ENCODE data around the gene TMEM229B. TPM values are rescaled to one million over a fixed set of nuclear protein-coding genes. Genes with fewer than 3 reads are reported as not detected.
"Not testable (repeated sequence)": the region's sequence is repeated elsewhere in the genome, so short reads cannot be mapped to it uniquely, and the experiment has no call there.

TMEM229B gene
- total and polyA plus RNA-seq, 9 donors: 1.2 to 11.9 (median 2.9) TPM

DNA sequence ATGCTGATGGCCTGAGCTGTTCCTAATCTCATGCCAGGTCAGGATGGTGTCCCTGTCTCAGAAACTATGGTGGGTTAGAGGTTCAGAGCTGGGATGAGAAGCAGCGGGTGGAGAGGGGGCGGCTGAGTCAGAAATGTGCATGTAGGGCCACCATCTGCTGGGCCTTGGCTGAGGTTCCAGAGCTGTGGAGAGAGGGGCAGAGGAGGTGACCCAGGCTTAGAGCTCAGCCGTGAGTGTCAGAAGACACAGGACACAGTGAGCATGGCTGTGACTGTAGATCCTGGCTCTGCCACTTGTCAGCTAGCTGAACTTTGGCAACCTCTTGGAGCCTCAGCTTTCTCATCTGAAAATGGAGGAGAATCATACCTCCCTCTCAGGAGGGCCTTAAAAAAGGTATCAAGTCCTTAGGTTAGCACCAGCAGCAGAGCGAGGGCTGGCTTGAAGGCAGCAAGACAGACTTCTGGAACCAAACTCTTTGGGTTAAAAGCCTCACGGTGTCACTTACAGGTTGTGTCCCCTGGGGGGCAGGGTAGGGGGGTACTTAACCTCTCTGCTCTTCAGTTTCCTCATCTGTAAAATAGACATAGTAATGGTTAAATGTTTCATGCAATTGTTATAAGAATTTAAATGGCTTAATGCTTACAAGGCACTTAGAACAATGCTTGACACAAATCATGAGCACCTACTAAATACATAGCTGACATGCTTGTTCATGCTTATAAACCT, 34.8 kb downstream of the TMEM229B start:
- Histone ChIP-seq H3K36me3 (no peaks in the 10 kb centered on the region), H3K27ac (no peak overlapping the region), H3K27me3 (no peaks in the 10 kb centered on the region), H3K9me3 (no peaks in the 10 kb centered on the region), H3K4me3 (no peak overlapping the region), H3K4me1 (ENCODE audit: insufficient read depth) (no peaks in the 10 kb centered on the region)
- intact Hi-C loops (cut with DNase I): loop anchor here in 1 of 4 donors (10.0 kb wide), 1 partner anchor 399 kb away; no protein-coding TSS in a partner anchor
- 77 to 87% (median 82%) methylated on average over 5 of the region's 5 CpGs for WGBS, 3 donors
- DNase-seq: no peak
- TF ChIP-seq, protein P1, sequence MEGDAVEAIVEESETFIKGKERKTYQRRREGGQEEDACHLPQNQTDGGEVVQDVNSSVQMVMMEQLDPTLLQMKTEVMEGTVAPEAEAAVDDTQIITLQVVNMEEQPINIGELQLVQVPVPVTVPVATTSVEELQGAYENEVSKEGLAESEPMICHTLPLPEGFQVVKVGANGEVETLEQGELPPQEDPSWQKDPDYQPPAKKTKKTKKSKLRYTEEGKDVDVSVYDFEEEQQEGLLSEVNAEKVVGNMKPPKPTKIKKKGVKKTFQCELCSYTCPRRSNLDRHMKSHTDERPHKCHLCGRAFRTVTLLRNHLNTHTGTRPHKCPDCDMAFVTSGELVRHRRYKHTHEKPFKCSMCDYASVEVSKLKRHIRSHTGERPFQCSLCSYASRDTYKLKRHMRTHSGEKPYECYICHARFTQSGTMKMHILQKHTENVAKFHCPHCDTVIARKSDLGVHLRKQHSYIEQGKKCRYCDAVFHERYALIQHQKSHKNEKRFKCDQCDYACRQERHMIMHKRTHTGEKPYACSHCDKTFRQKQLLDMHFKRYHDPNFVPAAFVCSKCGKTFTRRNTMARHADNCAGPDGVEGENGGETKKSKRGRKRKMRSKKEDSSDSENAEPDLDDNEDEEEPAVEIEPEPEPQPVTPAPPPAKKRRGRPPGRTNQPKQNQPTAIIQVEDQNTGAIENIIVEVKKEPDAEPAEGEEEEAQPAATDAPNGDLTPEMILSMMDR (IDR thresholded peaks at IDR 0.05): no peak
- no peak for TF ChIP-seq POLR2A (IDR thresholded peaks at IDR 0.05)
- no peak for TF ChIP-seq EP300 (IDR thresholded peaks at IDR 0.05)

DNA sequence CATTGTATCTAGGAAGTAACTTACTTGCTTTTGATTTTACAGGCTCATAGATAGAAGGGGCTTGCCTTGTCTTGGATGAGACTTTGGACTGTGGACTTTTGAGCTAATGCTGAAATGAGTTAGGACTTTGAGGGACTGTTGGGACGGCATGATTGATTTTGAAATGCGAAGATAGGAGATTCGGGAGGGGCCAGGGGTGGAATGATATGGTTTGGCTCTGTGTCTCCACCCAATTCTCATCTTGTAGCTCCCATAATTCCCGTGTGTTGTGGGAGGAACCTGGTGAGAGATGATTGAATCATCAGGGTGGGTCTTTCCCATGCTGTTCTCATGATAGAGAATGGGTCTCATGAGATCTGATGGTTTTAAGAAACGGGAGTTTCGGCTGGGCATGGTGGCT, 36.9 kb downstream of the TMEM229B start:
- not testable (repeated sequence) for H3K4me3 ChIP-seq, DNase-seq
- intact Hi-C loops (cut with DNase I): loop anchor here in 1 of 4 donors (10.0 kb wide), 1 partner anchor 397 kb away; no protein-coding TSS in a partner anchor

DNA sequence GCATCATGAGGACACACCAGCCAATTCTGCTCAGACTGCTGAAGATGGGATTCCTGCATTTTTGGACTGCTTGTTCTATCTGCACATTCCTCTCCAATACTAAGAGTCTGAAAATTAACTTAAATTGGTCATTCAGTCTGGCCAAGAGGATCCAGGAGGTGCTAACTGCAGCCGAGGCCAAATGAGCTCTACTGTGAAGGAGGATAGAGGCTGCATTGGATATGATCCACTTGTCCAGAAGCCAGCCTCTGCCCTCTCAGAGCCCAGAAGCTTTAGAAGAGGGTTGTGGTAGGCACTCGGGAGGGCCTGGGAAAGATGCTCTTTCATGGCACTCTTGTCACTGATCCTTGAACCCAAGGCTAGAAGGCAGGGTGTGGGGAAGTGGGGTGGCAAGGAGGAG, 39.4 kb downstream of the TMEM229B start:
- intact Hi-C loops (cut with DNase I): no loop called here
- no peak overlapping the region for H3K4me3 ChIP-seq
- no peaks in the 10 kb centered on the region for H3K36me3 ChIP-seq
- DNase-seq: no peak
- H3K9me3 ChIP-seq: no peaks in the 10 kb centered on the region
- H3K27me3 ChIP-seq: no peaks in the 10 kb centered on the region
- H3K4me1 ChIP-seq (ENCODE audit: insufficient read depth): no peaks in the 10 kb centered on the region
- no peak for TF ChIP-seq POLR2A (IDR thresholded peaks at IDR 0.05)
- TF ChIP-seq, protein P1 (IDR thresholded peaks at IDR 0.05): no peak
- TF ChIP-seq EP300 (IDR thresholded peaks at IDR 0.05): no peak
- H3K27ac ChIP-seq: no peak overlapping the region
- 34 to 66% (median 50%) methylated on average over 2 of the region's 2 CpGs for WGBS, 3 donors

More for the DNA sequence above, 36.9 kb downstream of the TMEM229B start:
- H3K27ac ChIP-seq; H3K27me3 ChIP-seq; H3K36me3 ChIP-seq; H3K9me3 ChIP-seq; H3K4me1 ChIP-seq (ENCODE audit: insufficient read depth): not testable (repeated sequence)
- WGBS, 3 donors: 82 to 86% (median 86%) methylated on average over 6 of the region's 6 CpGs

DNA sequence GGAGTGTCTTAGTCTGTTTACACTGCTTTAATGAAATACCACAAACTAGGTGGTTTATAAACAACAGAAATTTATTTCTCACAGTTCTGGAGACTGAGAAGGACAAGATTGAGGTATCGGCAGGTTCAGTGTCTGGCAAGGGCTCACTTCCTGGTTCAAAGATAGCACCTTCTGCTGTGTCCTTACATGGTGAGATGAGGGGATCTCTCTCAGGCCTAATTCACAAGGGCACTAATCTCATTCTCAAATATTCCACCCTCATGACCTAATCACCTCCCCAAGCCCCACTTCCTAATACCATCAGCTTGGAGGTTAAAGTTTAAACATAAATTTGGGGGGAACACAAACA, 41.5 kb downstream of the TMEM229B start:
- intact Hi-C loops (cut with DNase I): no loop called here
- Histone ChIP-seq H3K4me3 (no peak overlapping the region), H3K27ac (no peak overlapping the region), H3K36me3 (no peaks in the 10 kb centered on the region), H3K4me1 (ENCODE audit: insufficient read depth) (no peaks in the 10 kb centered on the region), H3K27me3 (no peaks in the 10 kb centered on the region), H3K9me3 (no peaks in the 10 kb centered on the region)
- WGBS, 3 donors: 65 to 91% (median 73%) methylated on average over 1 of the region's 1 CpG
- TF ChIP-seq, protein P1 (IDR thresholded peaks at IDR 0.05): no peak
- TF ChIP-seq EP300 (IDR thresholded peaks at IDR 0.05) (no peak), POLR2A (IDR thresholded peaks at IDR 0.05) (no peak)
- no peak for DNase-seq

DNA sequence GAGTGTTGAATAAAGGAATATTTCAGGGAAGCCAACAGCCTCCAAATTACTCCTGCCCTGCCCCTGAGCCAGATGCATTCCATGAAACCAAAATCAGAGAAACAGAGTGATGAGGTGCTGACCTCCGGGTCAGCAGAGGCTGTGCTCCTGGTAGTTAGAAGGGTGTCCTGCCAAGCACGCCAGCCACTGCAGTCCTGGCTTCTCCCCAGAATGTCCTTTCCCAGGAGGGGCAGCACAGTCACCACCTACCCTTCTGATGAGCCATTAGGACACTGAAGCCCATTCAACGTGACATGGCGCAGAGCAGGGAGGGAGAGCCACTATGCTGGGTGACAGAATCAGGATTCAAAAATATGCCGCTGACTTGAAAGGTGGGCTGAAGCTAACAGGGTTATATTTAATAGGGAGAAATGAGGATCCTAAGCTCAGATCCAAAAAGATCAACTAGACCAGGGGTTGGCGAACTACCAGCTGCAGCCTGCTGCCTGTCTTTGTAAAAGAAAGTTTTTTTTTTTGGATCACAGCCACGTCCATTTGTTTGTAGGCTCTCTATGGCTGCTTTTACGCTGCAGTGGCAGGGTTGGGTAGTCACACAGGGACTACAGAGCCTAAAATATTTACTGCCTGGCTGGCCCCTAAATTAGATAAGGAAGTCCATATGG, 42.0 kb downstream of the TMEM229B start:
- no peaks in the 10 kb centered on the region for H3K9me3 ChIP-seq
- no peak for TF ChIP-seq POLR2A (IDR thresholded peaks at IDR 0.05)
- TF ChIP-seq, protein P1 (IDR thresholded peaks at IDR 0.05): no peak
- no peak for TF ChIP-seq EP300 (IDR thresholded peaks at IDR 0.05)

More for the DNA sequence above, 42.0 kb downstream of the TMEM229B start:
- no peaks in the 10 kb centered on the region for H3K4me1 ChIP-seq (ENCODE audit: insufficient read depth)
- no peaks in the 10 kb centered on the region for H3K27me3 ChIP-seq
- no peak overlapping the region for H3K4me3 ChIP-seq
- 51 to 54% (median 51%) methylated on average over 8 of the region's 8 CpGs for WGBS, 3 donors
- intact Hi-C loops (cut with DNase I): no loop called here
- H3K27ac ChIP-seq: no peak overlapping the region
- DNase-seq: no peak
- H3K36me3 ChIP-seq: no peaks in the 10 kb centered on the region
